H1 (cell line): Measurements from ENCODE around the gene JADE1.

Source experiments
- BRCA1 ChIP-seq: IDR thresholded peaks from 2 replicates; pipeline ENCODE4 v1.6.1; 2012; ENCODE audit warnings: low read depth, low read length, improper control_type of control experiment
- CEBPB ChIP-seq: IDR thresholded peaks from 2 replicates; pipeline ENCODE4 v1.6.1; 2012; ENCODE audit warnings: low read depth, low read length
- CTCF ChIP-seq, 3 experiments: IDR thresholded peaks; 1 replicate in 2 of 3; 2 replicates in 1 of 3; pipeline versions ENCODE4 v1.5.1 to v1.6.1; 2011; ENCODE audit warnings: low read length in 3 of 3, mild to moderate bottlenecking in 3 of 3, inconsistent platforms in 2 of 3, low read depth in 1 of 3, moderate library complexity in 1 of 3; ENCODE audit not compliant: insufficient read depth in 1 of 3; ENCODE audit errors: control extremely low read depth in 1 of 3
- SIN3A ChIP-seq, 2 experiments: IDR thresholded peaks in 1 of 2; conservative IDR thresholded peaks in 1 of 2; 2 replicates each; pipeline ENCODE4 v1.6.1; 2011 to 2012; ENCODE audit warnings: low read length in 2 of 2, improper control_type of control experiment in 1 of 2, low read depth in 1 of 2, mild to moderate bottlenecking in 1 of 2

- TF ChIP-seq CTCF (IDR thresholded peaks at IDR 0.05; ENCODE audit: control extremely low read depth in 1 of 3, insufficient read depth in 1 of 3, low read depth in 1 of 3, low read length in 3 of 3) (no peak), SIN3A (conservative IDR thresholded peaks at IDR 0.05 in 1 of 2, IDR thresholded peaks at IDR 0.05 in 1 of 2; ENCODE audit: low read depth in 1 of 2, low read length in 2 of 2) (no peak), CEBPB (no peak), BRCA1 (no peak)
Observed at GRCh38 chr4:128775477-128775876, 34.0 kb upstream of the JADE1 start.
